Osteoblast (primary cell): ENCODE results near the gene DCAF8. TPM values are rescaled to one million over a fixed set of nuclear protein-coding genes. Genes with fewer than 3 reads are reported as not detected.

ENCODE experiments used
- DNase-seq: peaks from one replicate; pipeline ENCODE4 v3.0.0; 2011; ENCODE audit warnings: low spot score, mixed read lengths; ENCODE audit not compliant: insufficient read length; ENCODE audit errors: missing footprints
- H2AFZ ChIP-seq: 2 replicates; pipeline ENCODE4 v1.6.0; 2011; ENCODE audit warnings: mild to moderate bottlenecking, low read length
- H3K27ac ChIP-seq: 2 replicates; pipeline ENCODE4 v1.5.1; 2011; ENCODE audit warnings: mild to moderate bottlenecking, low read depth, low read length, moderate library complexity
- H3K27me3 ChIP-seq: 2 replicates; pipeline ENCODE4 v1.6.0; 2012; ENCODE audit warnings: mild to moderate bottlenecking, control low read depth, inconsistent platforms, low read length, moderate library complexity; ENCODE audit not compliant: insufficient read depth
- H3K36me3 ChIP-seq: 2 replicates; pipeline ENCODE4 v1.5.1; 2011; ENCODE audit warnings: mild to moderate bottlenecking, low read length, control low read depth, moderate library complexity; ENCODE audit not compliant: insufficient read depth
- H3K4me1 ChIP-seq: 2 replicates; pipeline ENCODE4 v1.5.1; 2011; ENCODE audit warnings: mild to moderate bottlenecking, low read length, control low read depth, moderate library complexity; ENCODE audit not compliant: insufficient read depth
- H3K4me2 ChIP-seq: 2 replicates; pipeline ENCODE4 v1.6.0; 2011; ENCODE audit warnings: mild to moderate bottlenecking, low read length; ENCODE audit not compliant: insufficient read depth
- H3K4me3 ChIP-seq: fragments of 200-600 bp; sonication (generic); 3 replicates; pipeline ENCODE4 v1.5.1; 2012; ENCODE audit warnings: mild to moderate bottlenecking, low read length, inconsistent platforms; ENCODE audit not compliant: insufficient read depth
- H3K79me2 ChIP-seq: 2 replicates; pipeline ENCODE4 v1.6.0; 2012; ENCODE audit warnings: mild to moderate bottlenecking, low read length, control low read depth, inconsistent platforms; ENCODE audit not compliant: insufficient read depth
- H3K9me3 ChIP-seq: 2 replicates; pipeline ENCODE4 v1.5.1; 2011; ENCODE audit warnings: low read depth, low read length, control low read depth
- H4K20me1 ChIP-seq: 2 replicates; pipeline ENCODE4 v1.6.0; 2012; ENCODE audit warnings: mild to moderate bottlenecking, low read length, control low read depth; ENCODE audit not compliant: insufficient read depth
- CTCF ChIP-seq: IDR thresholded peaks from 2 replicates; pipeline ENCODE4 v1.5.1; 2011; ENCODE audit warnings: mild to moderate bottlenecking, low read depth, low read length, moderate library complexity; ENCODE audit errors: extremely low read depth
- total RNA-seq: library from RNA; depleted of rRNA; stranded (reverse); fragments of >200 nt; gene quantifications from 2 replicates; pipeline ENCODE4 v1.2.3, GENCODE V29; 2012

The DCAF8 gene
- total RNA-seq, 1 donor: 107 TPM

DNA sequence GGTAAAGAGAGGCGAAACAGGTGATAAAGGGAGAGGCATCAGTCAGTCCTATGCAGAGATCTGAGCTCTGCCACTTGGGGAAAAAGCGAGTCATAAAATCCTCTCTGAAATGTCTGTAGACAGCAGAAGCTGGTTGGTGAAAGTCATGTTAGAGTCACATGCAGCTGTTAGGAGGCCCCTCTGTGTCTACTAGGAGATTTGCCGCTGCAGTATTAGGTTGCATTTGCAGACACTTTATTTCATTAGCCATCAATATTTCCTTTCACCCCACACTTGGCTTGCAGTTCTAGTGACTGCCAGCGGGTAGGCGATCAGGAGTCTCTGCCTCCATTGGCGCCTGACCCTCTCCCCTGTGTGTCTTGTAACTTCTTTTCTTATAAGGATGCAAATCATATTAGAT is 94.8 kb downstream of the DCAF8 start:
- DNase-seq: peak; percentile 37

DNA sequence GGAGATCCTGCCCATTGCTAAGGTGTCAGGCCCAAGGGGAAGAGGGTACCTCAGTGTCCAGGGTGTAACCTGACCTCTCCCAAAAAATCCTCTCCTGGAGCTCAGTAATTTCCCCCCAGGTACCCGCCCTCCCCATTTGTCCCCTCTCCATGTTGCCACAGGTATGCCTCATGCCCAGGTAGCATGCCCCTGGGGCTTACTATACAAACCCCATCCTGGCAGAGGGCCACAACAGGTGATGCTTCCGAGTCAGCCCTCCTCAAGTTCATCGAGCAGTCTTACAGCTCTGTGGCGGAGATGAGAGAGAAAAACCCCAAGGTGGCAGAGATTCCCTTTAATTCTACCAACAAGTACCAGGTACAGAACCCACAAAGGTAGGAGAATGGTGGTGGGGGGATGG is 95.3 kb downstream of the DCAF8 start:
- H3K4me1 ChIP-seq: peaks cover 33% of the 10 kb centered on the region
- H3K4me3 ChIP-seq: no peak overlapping the region
- no peaks in the 10 kb centered on the region for H3K79me2 ChIP-seq
- H3K36me3 ChIP-seq: no peaks in the 10 kb centered on the region
- DNase-seq: no peak
- no peak overlapping the region for H3K4me2 ChIP-seq
- no peaks in the 10 kb centered on the region for H4K20me1 ChIP-seq
- no peak for TF ChIP-seq CTCF
- H3K9me3 ChIP-seq: no peaks in the 10 kb centered on the region
- H3K27ac ChIP-seq: no peak overlapping the region
- no peak overlapping the region for H2AFZ ChIP-seq
- H3K27me3 ChIP-seq: peaks cover 11% of the 10 kb centered on the region

More for the DNA sequence above, 94.8 kb downstream of the DCAF8 start:
- Histone ChIP-seq H3K9me3 (no peaks in the 10 kb centered on the region), H3K36me3 (no peaks in the 10 kb centered on the region), H4K20me1 (no peaks in the 10 kb centered on the region), H3K4me2 (no peak overlapping the region), H3K27me3 (peaks cover 11% of the 10 kb centered on the region), H3K4me1 (peaks cover 33% of the 10 kb centered on the region), H3K4me3 (no peak overlapping the region), H3K79me2 (no peaks in the 10 kb centered on the region), H2AFZ (no peak overlapping the region), H3K27ac (no peak overlapping the region)
- no peak for TF ChIP-seq CTCF

GRCh38 chr1:160166166-160166868 is 96.0 kb downstream of the DCAF8 start:
- peaks cover 11% of the 10 kb centered on the region for H3K27me3 ChIP-seq
- H2AFZ ChIP-seq: no peak overlapping the region
- no peaks in the 10 kb centered on the region for H3K79me2 ChIP-seq
- H3K36me3 ChIP-seq: no peaks in the 10 kb centered on the region
- H3K4me2 ChIP-seq: no peak overlapping the region
- no peak for DNase-seq
- H4K20me1 ChIP-seq: no peaks in the 10 kb centered on the region
- no peak overlapping the region for H3K27ac ChIP-seq
- no peak for TF ChIP-seq CTCF
- H3K9me3 ChIP-seq: no peaks in the 10 kb centered on the region
- peaks cover 28% of the 10 kb centered on the region for H3K4me1 ChIP-seq
- H3K4me3 ChIP-seq: no peak overlapping the region

Other genes starting within 250 kb of the DCAF8 start
- gene PIGM, start 230.6 kb downstream of the DCAF8 start, total RNA-seq: 7.2 and 7.4 TPM in 2 replicates
- not detected in 2 replicates for gene KCNJ10, start 192.4 kb downstream of the DCAF8 start, total RNA-seq
- gene KCNJ9, start 181.0 kb downstream of the DCAF8 start, total RNA-seq: not detected in 2 replicates
- 18.0 and 19.9 TPM in 2 replicates for gene IGSF8, start 163.9 kb downstream of the DCAF8 start, total RNA-seq
- 0.72 and 1.2 TPM in 2 replicates for gene ATP1A2, start 146.8 kb downstream of the DCAF8 start, total RNA-seq
- gene ATP1A4, start 110.9 kb downstream of the DCAF8 start, total RNA-seq: not detected in 2 replicates
- gene CASQ1, start 72.0 kb downstream of the DCAF8 start, total RNA-seq: 0.29 and 0.36 TPM in 2 replicates
- gene PEA15, start 57.2 kb downstream of the DCAF8 start, total RNA-seq: 200 and 217 TPM in 2 replicates
- gene PEX19, start 22.6 kb upstream of the DCAF8 start, total RNA-seq: 38.0 and 43.3 TPM in 2 replicates
- gene COPA, start 80.7 kb upstream of the DCAF8 start, total RNA-seq: 282 and 335 TPM in 2 replicates
- 147 and 165 TPM in 2 replicates for gene NCSTN, start 80.8 kb upstream of the DCAF8 start, total RNA-seq
- gene NHLH1, start 104.5 kb upstream of the DCAF8 start, total RNA-seq: under 0.01 TPM in 1 of 2 replicates, not detected in the other
- under 0.01 TPM in 1 of 2 replicates, not detected in the other for gene VANGL2, start 138.0 kb upstream of the DCAF8 start, total RNA-seq